Measurements from ENCODE around the gene REV1. TPM values are rescaled to one million over a fixed set of nuclear protein-coding genes. Genes with fewer than 3 reads are reported as not detected.
A peak's percentile ranks its signal among the peaks of the same experiment; 100 is the strongest.

REV1 gene
- total RNA-seq, 1 experiment from 2014 or later, result 38.7 TPM

GRCh38 chr2:99414566-99414965 lies 75.3 kb downstream of the REV1 start:
- H3K27ac Mint-ChIP-seq, result peak overlapping the region; percentile 29
- H3K4me3 Mint-ChIP-seq, result no peak overlapping the region
- H3K9me3 Mint-ChIP-seq, result no peaks in the 10 kb centered on the region
- CTCF ChIA-PET, result no interaction called here
- TF ChIP-seq TEAD4 (CRISPR knock-in tag; IDR thresholded peaks at IDR 0.05) (no peak), FOXJ3 (CRISPR knock-in tag; IDR thresholded peaks at IDR 0.05; ENCODE audit: borderline replicate concordance) (no peak), NR3C1 (CRISPR knock-in tag; conservative IDR thresholded peaks at IDR 0.05; ENCODE audit: low read depth) (no peak), JAZF1 (CRISPR knock-in tag; IDR thresholded peaks at IDR 0.05) (no peak), GABPB1 (CRISPR knock-in tag; IDR thresholded peaks at IDR 0.05) (no peak), ZNF423 (CRISPR knock-in tag; IDR thresholded peaks at IDR 0.05) (no peak), ETV6 (CRISPR knock-in tag; IDR thresholded peaks at IDR 0.05) (no peak), TEAD1 (CRISPR knock-in tag; IDR thresholded peaks at IDR 0.05) (no peak), HMGXB4 (CRISPR knock-in tag; IDR thresholded peaks at IDR 0.05) (no peak), FOXP1 (CRISPR knock-in tag; IDR thresholded peaks at IDR 0.05; ENCODE audit: borderline replicate concordance) (no peak), NFE2L1 (CRISPR knock-in tag; IDR thresholded peaks at IDR 0.05) (no peak), KAT7 (CRISPR knock-in tag; IDR thresholded peaks at IDR 0.05; ENCODE audit: borderline replicate concordance) (no peak), RORB (CRISPR knock-in tag; IDR thresholded peaks at IDR 0.05) (no peak), HMGA2 (CRISPR knock-in tag; IDR thresholded peaks at IDR 0.05) (no peak), ZNF138 (CRISPR knock-in tag; conservative IDR thresholded peaks at IDR 0.05) (no peak), RELA (CRISPR knock-in tag; IDR thresholded peaks at IDR 0.05; ENCODE audit: borderline replicate concordance) (no peak)
- TF ChIP-seq, protein P1, sequence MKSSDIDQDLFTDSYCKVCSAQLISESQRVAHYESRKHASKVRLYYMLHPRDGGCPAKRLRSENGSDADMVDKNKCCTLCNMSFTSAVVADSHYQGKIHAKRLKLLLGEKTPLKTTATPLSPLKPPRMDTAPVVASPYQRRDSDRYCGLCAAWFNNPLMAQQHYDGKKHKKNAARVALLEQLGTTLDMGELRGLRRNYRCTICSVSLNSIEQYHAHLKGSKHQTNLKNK (CRISPR knock-in tag; IDR thresholded peaks at IDR 0.05), result no peak
- TF ChIP-seq, protein P2, sequence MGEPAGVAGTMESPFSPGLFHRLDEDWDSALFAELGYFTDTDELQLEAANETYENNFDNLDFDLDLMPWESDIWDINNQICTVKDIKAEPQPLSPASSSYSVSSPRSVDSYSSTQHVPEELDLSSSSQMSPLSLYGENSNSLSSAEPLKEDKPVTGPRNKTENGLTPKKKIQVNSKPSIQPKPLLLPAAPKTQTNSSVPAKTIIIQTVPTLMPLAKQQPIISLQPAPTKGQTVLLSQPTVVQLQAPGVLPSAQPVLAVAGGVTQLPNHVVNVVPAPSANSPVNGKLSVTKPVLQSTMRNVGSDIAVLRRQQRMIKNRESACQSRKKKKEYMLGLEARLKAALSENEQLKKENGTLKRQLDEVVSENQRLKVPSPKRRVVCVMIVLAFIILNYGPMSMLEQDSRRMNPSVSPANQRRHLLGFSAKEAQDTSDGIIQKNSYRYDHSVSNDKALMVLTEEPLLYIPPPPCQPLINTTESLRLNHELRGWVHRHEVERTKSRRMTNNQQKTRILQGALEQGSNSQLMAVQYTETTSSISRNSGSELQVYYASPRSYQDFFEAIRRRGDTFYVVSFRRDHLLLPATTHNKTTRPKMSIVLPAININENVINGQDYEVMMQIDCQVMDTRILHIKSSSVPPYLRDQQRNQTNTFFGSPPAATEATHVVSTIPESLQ (CRISPR knock-in tag; IDR thresholded peaks at IDR 0.05), result no peak
- TF ChIP-seq, protein P3, sequence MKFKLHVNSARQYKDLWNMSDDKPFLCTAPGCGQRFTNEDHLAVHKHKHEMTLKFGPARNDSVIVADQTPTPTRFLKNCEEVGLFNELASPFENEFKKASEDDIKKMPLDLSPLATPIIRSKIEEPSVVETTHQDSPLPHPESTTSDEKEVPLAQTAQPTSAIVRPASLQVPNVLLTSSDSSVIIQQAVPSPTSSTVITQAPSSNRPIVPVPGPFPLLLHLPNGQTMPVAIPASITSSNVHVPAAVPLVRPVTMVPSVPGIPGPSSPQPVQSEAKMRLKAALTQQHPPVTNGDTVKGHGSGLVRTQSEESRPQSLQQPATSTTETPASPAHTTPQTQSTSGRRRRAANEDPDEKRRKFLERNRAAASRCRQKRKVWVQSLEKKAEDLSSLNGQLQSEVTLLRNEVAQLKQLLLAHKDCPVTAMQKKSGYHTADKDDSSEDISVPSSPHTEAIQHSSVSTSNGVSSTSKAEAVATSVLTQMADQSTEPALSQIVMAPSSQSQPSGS (CRISPR knock-in tag; IDR thresholded peaks at IDR 0.05; ENCODE audit: borderline replicate concordance, low read depth), result no peak
- TF ChIP-seq, protein P4, sequence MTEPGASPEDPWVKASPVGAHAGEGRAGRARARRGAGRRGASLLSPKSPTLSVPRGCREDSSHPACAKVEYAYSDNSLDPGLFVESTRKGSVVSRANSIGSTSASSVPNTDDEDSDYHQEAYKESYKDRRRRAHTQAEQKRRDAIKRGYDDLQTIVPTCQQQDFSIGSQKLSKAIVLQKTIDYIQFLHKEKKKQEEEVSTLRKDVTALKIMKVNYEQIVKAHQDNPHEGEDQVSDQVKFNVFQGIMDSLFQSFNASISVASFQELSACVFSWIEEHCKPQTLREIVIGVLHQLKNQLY (CRISPR knock-in tag; IDR thresholded peaks at IDR 0.05), result no peak
- POLR2A ChIA-PET, result no interaction called here
- peaks cover 77% of the 10 kb centered on the region for H3K36me3 Mint-ChIP-seq
- ATAC-seq (no peak), DNase-seq (ENCODE audit: low spot score) (no peak)
- no peaks in the 10 kb centered on the region for H3K4me1 Mint-ChIP-seq
- H3K27me3 Mint-ChIP-seq (ENCODE audit: low read depth), result no peaks in the 10 kb centered on the region

- no peak for ATAC-seq
- no peaks in the 10 kb centered on the region for H3K9me3 Mint-ChIP-seq
- ChIA-PET CTCF (interaction anchor here (0.8 kb wide), 1 partner anchor 149 kb away, joined by 3 read pairs; no protein-coding TSS in a partner anchor), POLR2A (no interaction called here)
- TF ChIP-seq ZNF425 (CRISPR knock-in tag; conservative IDR thresholded peaks at IDR 0.05), result no peak
- no peak overlapping the region; the same call in 1 of the 2 replicates for H3K27ac Mint-ChIP-seq
- H3K36me3 Mint-ChIP-seq, result peaks cover 51% of the 10 kb centered on the region
- H3K4me1 Mint-ChIP-seq, result no peaks in the 10 kb centered on the region
- H3K27me3 Mint-ChIP-seq (ENCODE audit: low read depth), result no peaks in the 10 kb centered on the region
- DNase-seq (ENCODE audit: low spot score), result no peak
- no peak overlapping the region for H3K4me3 Mint-ChIP-seq
Measured at GRCh38 chr2:99410276-99410675, 79.5 kb downstream of the REV1 start.

Measured in WTC11 (cell line).